Measurements from ENCODE around the gene GPR52. TPM values are rescaled to one million over a fixed set of nuclear protein-coding genes. Genes with fewer than 3 reads are reported as not detected.

GPR52 gene
- polyA plus RNA-seq, 1 donor from 2014 or later: not detected

GRCh38 chr1:174399211-174399610, 48.6 kb upstream of the GPR52 start:
- Histone ChIP-seq H3K27me3 (ENCODE audit: insufficient read depth, low read depth, low read length) (no peaks in the 10 kb centered on the region), H3F3A (ENCODE audit: insufficient read depth, low read length, poor library complexity, severe bottlenecking) (no peaks in the 10 kb centered on the region), H3K27ac (ENCODE audit: low read length) (no peak overlapping the region), H3K36me3 (ENCODE audit: insufficient read depth, low read length) (no peaks in the 10 kb centered on the region), H3K9me2 (ENCODE audit: insufficient read depth, low read length) (no peaks in the 10 kb centered on the region), H3K79me2 (replicated peaks; ENCODE audit: insufficient read depth, low read length) (no peaks in the 10 kb centered on the region), H3K4me2 (ENCODE audit: low read length) (no peak overlapping the region), H3K9ac (ENCODE audit: low read length) (no peak overlapping the region), H3K9me3 (ENCODE audit: low read length) (no peaks in the 10 kb centered on the region), H2AFZ (ENCODE audit: low read depth, low read length) (no peak overlapping the region), H4K20me1 (ENCODE audit: insufficient read depth) (no peaks in the 10 kb centered on the region), H3K4me3 (ENCODE audit: low read length) (no peak overlapping the region)
- no peak for TF ChIP-seq POLR2AphosphoS5 (IDR thresholded peaks at IDR 0.05)
- no peak for TF ChIP-seq RAD21 (conservative IDR thresholded peaks at IDR 0.05)
- no peak for TF ChIP-seq CTCF (IDR thresholded peaks at IDR 0.05; ENCODE audit: poor library complexity, severe bottlenecking)
- TF ChIP-seq TAF1 (IDR thresholded peaks at IDR 0.05; ENCODE audit: low read depth): no peak
- no peak for TF ChIP-seq REST (IDR thresholded peaks at IDR 0.05; ENCODE audit: borderline replicate concordance)
- no peak for TF ChIP-seq EZH2 (IDR thresholded peaks at IDR 0.05; ENCODE audit: borderline replicate concordance, insufficient read depth, low read length, poor library complexity, severe bottlenecking)
- no peak for TF ChIP-seq SMC3 (conservative IDR thresholded peaks at IDR 0.05; ENCODE audit: poor library complexity)
- no peak for TF ChIP-seq EP300 (conservative IDR thresholded peaks at IDR 0.05; ENCODE audit: poor library complexity, severe bottlenecking)
- no peak for TF ChIP-seq MXI1 (conservative IDR thresholded peaks at IDR 0.05; ENCODE audit: poor library complexity, severe bottlenecking)

GRCh38 chr1:174401075-174401474, 46.7 kb upstream of the GPR52 start:
- no peaks in the 10 kb centered on the region for H3K79me2 ChIP-seq (replicated peaks; ENCODE audit: insufficient read depth, low read length)

More at GRCh38 chr1:174401075-174401474, 46.7 kb upstream of the GPR52 start:
- Histone ChIP-seq H3K27ac (ENCODE audit: low read length) (no peak overlapping the region), H3K9me2 (ENCODE audit: insufficient read depth, low read length) (no peaks in the 10 kb centered on the region), H3K4me2 (ENCODE audit: low read length) (no peak overlapping the region), H3K9me3 (ENCODE audit: low read length) (no peaks in the 10 kb centered on the region), H2AFZ (ENCODE audit: low read depth, low read length) (no peak overlapping the region), H3K36me3 (ENCODE audit: insufficient read depth, low read length) (no peaks in the 10 kb centered on the region), H4K20me1 (ENCODE audit: insufficient read depth) (no peaks in the 10 kb centered on the region), H3K9ac (ENCODE audit: low read length) (no peak overlapping the region), H3K4me3 (ENCODE audit: low read length) (no peak overlapping the region), H3F3A (ENCODE audit: insufficient read depth, low read length, poor library complexity, severe bottlenecking) (no peaks in the 10 kb centered on the region), H3K27me3 (ENCODE audit: insufficient read depth, low read depth, low read length) (no peaks in the 10 kb centered on the region)
- TF ChIP-seq REST (IDR thresholded peaks at IDR 0.05; ENCODE audit: borderline replicate concordance) (no peak), EP300 (conservative IDR thresholded peaks at IDR 0.05; ENCODE audit: poor library complexity, severe bottlenecking) (no peak), POLR2AphosphoS5 (IDR thresholded peaks at IDR 0.05) (no peak), MXI1 (conservative IDR thresholded peaks at IDR 0.05; ENCODE audit: poor library complexity, severe bottlenecking) (no peak), CTCF (IDR thresholded peaks at IDR 0.05; ENCODE audit: poor library complexity, severe bottlenecking) (no peak), RAD21 (conservative IDR thresholded peaks at IDR 0.05) (no peak), SMC3 (conservative IDR thresholded peaks at IDR 0.05; ENCODE audit: poor library complexity) (no peak), TAF1 (IDR thresholded peaks at IDR 0.05; ENCODE audit: low read depth) (no peak), EZH2 (IDR thresholded peaks at IDR 0.05; ENCODE audit: borderline replicate concordance, insufficient read depth, low read length, poor library complexity, severe bottlenecking) (no peak)

All from neural cell (in vitro differentiated cells).